ENCODE measurements around the gene MRM2.

The MRM2 gene

DNA sequence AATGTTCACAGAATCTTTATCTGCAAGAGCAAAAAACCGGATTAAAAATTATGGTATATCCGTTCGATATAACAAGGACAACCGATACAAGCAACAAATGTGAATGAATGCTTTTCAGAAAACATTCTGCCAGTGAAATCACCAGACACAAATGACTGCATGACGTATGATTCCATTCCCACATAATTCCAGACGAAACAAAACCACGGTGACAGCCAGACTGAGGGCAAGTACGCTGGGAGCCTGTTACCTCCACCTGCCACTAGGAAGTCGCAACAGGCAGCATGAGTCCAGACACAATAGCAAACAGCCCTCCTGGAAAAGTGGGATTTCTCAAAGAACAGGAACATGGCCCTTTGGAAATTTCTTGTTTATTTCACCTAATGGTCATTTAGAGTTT lies 51.0 kb downstream of the MRM2 start (continued):
- TF ChIP-seq, protein P1, sequence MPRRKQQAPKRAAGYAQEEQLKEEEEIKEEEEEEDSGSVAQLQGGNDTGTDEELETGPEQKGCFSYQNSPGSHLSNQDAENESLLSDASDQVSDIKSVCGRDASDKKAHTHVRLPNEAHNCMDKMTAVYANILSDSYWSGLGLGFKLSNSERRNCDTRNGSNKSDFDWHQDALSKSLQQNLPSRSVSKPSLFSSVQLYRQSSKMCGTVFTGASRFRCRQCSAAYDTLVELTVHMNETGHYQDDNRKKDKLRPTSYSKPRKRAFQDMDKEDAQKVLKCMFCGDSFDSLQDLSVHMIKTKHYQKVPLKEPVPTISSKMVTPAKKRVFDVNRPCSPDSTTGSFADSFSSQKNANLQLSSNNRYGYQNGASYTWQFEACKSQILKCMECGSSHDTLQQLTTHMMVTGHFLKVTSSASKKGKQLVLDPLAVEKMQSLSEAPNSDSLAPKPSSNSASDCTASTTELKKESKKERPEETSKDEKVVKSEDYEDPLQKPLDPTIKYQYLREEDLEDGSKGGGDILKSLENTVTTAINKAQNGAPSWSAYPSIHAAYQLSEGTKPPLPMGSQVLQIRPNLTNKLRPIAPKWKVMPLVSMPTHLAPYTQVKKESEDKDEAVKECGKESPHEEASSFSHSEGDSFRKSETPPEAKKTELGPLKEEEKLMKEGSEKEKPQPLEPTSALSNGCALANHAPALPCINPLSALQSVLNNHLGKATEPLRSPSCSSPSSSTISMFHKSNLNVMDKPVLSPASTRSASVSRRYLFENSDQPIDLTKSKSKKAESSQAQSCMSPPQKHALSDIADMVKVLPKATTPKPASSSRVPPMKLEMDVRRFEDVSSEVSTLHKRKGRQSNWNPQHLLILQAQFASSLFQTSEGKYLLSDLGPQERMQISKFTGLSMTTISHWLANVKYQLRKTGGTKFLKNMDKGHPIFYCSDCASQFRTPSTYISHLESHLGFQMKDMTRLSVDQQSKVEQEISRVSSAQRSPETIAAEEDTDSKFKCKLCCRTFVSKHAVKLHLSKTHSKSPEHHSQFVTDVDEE (CRISPR knock-in tag; IDR thresholded peaks at IDR 0.05), result no peak
- TF ChIP-seq ISL1 (CRISPR knock-in tag; IDR thresholded peaks at IDR 0.05), result no peak
- no peak for TF ChIP-seq ESRRG (CRISPR knock-in tag; IDR thresholded peaks at IDR 0.05)

DNA sequence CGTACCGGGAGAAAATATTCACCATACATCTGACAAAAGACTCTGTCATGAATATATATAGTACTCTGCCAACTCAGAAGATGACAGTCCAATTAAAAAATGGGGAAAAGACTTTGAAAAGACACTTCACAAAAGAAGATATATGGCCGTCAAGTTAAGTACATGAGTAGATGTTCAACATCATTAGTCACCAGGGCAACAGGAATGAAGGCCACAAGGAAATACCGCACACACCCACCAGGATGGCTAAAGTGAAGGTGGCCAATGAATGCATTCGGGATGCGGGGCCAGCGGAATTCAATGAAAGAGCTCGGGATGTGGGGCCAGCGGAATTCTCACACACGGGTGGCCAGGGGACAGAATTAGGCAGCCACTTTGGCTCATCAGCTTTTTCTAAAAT lies 51.5 kb downstream of the MRM2 start:
- peak; percentile 70 for ATAC-seq

DNA sequence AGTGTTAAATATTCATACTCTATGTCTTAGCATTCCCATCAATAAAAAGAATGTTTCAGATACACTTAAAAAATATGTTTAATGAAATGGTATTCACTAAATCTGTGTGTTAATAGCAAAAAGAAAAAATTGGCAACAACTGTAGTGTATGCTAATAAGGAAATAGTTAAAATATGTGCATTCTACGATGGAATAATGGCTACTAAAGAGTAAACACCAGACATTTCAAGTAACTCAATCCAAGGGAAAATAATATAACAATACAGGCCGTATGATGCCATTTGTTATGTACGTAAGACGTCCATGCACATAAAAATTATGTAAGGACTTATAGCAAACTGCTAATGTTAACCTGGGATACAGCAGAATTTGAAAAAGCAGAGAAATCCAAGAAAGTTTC lies 55.8 kb downstream of the MRM2 start:
- ATAC-seq, result no peak
- TF ChIP-seq, protein P2, sequence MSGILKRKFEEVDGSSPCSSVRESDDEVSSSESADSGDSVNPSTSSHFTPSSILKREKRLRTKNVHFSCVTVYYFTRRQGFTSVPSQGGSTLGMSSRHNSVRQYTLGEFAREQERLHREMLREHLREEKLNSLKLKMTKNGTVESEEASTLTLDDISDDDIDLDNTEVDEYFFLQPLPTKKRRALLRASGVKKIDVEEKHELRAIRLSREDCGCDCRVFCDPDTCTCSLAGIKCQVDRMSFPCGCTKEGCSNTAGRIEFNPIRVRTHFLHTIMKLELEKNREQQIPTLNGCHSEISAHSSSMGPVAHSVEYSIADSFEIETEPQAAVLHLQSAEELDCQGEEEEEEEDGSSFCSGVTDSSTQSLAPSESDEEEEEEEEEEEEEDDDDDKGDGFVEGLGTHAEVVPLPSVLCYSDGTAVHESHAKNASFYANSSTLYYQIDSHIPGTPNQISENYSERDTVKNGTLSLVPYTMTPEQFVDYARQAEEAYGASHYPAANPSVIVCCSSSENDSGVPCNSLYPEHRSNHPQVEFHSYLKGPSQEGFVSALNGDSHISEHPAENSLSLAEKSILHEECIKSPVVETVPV (CRISPR knock-in tag; IDR thresholded peaks at IDR 0.05), result no peak
- TF ChIP-seq ZNF8 (CRISPR knock-in tag; IDR thresholded peaks at IDR 0.05) (no peak), ISL1 (CRISPR knock-in tag; IDR thresholded peaks at IDR 0.05) (no peak), TOX (CRISPR knock-in tag; IDR thresholded peaks at IDR 0.05; ENCODE audit: borderline replicate concordance) (no peak), ARNTL (CRISPR knock-in tag; IDR thresholded peaks at IDR 0.05; ENCODE audit: borderline replicate concordance, low read depth) (no peak), PPARA (CRISPR knock-in tag; IDR thresholded peaks at IDR 0.05; ENCODE audit: borderline replicate concordance) (no peak)

More for the DNA sequence above, 51.5 kb downstream of the MRM2 start:
- TF ChIP-seq ISL1 (CRISPR knock-in tag; IDR thresholded peaks at IDR 0.05), result 0 out of 2 replicates have a peak, but pooled peaks have one; percentile 8
- no peak for TF ChIP-seq GLIS3 (CRISPR knock-in tag; IDR thresholded peaks at IDR 0.05)

DNA sequence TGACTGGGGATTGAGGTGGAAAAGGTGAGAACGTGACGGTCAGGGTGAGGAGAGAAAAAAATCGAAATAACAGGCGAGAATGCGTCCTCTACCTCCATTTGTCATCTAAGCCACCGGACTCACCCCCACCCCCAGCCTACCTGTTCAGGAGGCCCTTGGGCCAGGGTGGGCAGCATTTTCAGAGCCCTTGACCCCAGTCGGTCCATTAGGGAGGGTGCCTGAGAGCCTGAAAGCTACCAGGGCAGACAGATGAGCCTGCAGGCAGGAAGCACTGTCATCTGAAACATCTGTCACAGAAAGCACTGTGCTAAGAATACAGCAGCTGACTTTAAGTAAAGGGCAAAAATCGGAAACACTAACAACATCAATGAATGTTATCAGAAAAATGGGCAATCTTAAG lies 56.3 kb downstream of the MRM2 start:
- no peak for TF ChIP-seq TOX (CRISPR knock-in tag; IDR thresholded peaks at IDR 0.05; ENCODE audit: borderline replicate concordance)
- TF ChIP-seq, protein P3, sequence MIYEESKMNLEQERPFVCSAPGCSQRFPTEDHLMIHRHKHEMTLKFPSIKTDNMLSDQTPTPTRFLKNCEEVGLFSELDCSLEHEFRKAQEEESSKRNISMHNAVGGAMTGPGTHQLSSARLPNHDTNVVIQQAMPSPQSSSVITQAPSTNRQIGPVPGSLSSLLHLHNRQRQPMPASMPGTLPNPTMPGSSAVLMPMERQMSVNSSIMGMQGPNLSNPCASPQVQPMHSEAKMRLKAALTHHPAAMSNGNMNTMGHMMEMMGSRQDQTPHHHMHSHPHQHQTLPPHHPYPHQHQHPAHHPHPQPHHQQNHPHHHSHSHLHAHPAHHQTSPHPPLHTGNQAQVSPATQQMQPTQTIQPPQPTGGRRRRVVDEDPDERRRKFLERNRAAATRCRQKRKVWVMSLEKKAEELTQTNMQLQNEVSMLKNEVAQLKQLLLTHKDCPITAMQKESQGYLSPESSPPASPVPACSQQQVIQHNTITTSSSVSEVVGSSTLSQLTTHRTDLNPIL (CRISPR knock-in tag; IDR thresholded peaks at IDR 0.05; ENCODE audit: low read depth), result no peak
- ATAC-seq, result no peak
